ENCODE measurements around the gene GRM8.
"Not testable (repeated sequence)": the region's sequence is repeated elsewhere in the genome, so short reads cannot be mapped to it uniquely, and the experiment has no call there.

Gene GRM8

DNA sequence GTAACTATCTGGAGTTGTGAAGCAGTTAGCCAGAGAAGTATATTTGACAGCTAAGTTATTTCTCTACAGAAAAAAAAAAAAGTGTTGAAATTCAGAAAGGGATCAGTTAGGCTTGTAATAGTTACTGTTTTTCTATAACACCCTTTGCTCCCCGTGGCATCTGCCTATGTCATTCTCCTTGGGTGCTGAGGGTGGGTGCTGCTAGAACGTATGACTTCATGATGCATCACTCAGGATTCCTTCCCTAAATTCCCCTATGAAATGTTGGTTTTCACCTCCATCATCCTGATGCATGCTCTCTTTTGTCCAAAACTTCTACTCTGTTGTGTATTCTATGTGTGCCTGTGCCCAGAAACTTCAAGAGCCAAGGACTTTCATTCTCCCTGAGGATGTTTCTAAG is 536.4 kb downstream of the GRM8 start:
- DNase-seq (ENCODE audit: low read depth): no peak

DNA sequence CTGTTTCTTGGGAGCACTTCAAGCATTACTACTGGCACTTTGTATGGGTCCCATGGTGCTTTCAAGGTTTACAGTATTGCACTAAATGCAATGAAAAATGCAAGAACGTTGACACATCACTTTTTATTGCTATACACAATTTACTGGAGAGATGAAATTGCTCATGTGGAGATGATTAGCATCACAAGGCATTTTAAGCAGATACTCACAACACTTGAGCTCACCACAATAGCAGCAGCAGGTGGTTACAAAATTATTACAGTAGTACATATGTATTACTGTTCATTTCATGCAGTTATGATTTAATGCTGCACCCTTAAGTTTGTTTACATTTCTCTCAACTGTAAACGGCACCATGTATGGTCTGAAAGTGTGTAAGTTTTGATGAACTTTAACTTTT is 537.7 kb downstream of the GRM8 start:
- DNase-seq (ENCODE audit: low read depth): no peak

DNA sequence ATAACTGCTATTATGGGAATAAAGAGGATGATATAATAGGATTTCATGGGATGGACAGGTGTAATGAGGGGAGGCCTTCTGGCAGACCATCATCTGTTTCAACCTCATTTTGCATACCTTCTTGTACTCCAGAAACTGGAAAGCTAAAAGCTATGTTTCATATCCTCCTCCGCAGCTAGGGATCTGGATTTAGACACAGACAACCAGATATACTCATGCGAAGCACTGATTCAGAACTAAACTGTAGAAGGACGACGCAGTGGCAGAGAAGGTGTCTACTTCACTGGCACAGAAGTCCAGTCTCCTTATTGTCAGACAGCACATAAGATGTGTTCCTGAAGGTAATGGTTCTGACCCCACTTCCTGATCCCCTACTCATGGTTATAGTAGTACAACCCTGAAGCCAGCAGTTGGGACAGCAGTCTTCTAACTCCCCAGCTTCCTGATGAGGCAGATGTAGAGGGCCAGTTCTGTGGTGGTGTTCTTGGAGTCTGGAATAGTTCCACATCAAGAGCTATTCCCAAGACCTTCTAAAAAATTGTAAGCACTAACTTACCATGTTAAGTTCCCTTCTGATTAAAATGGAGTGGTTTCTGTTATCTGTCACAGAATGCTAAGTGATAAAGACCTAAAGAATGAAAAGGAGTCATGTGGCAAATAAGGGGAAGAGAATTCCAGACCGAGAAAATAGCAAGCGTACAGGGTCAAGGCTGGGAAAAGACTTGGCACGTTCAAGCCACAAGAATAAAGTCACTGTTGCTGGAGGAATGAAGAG is 550.3 kb downstream of the GRM8 start:
- DNase-seq (ENCODE audit: low read depth): no peak

DNA sequence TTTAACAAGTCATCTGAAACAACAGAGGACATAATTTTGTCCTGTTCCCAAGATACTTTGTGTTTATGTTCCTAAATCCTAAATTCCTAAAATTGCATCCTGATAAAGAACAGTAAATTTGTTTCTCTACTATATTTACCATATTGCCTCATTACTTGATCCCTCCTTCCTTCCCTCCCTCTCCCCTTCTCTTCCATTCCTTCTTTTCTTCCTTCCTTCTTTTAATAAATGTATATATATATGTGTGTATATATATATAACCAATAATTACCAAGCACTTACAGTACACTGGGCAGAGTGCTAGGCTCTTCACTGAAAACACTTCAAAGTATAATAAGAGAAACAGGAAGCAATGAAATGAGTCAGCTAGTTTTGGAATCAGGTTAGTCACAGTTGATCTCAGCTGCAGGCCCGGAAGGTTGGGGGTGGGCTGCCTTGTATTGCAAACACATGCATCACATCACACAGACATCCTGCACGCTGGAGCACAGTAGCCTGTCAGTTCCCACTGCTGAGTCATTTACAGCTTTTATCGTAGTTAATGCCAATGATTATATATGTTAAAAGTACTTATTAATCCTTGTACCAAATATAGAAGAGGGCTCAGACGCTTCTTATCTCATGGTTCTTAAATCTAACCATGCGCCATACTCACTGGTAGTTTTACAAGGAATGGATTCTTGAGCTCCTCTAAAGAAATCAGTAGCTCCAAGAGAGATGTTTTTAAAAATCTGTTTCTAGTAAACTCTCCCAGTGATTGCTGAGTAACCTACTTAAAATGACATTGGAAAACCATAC is 551.7 kb downstream of the GRM8 start:
- DNase-seq (ENCODE audit: low read depth): peak; percentile 39

DNA sequence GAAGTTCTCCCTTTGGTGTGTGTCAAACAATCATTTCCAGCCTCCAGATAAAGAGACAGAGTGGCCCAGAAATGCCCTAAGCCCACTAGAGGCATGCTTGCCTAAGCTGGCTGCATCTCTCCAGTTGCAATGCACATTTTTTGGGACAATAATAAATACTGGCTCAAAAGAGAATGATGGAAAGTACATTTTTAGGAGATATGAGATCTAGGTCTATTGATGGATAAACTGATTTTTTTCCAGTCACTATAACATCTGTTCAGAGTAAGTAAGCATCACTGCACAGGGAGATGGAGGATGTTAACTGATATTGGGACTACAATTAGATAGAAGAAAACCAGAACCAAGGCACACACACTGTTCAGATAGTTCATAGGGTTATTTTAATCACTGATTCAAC is 553.0 kb downstream of the GRM8 start:
- no peak for DNase-seq (ENCODE audit: low read depth)

DNA sequence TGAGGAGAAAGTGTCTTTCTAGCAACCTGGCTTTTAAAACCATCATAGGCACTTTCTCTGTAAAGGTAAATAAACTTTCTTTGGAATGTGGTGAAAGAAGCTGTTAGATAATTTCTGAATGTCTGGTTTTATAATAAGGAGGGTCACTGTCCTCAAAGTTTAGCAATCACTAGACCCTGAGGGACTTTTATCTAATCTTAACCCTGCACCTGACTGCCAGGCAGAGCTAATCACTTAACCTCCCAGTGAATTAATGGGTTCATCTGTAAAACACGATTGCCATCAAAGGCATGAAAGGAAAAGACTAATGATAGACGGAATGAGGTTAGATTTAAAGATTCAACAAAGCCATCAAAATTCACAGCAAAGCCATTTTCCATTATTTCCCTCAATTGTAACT is 553.8 kb downstream of the GRM8 start:
- DNase-seq (ENCODE audit: low read depth): no peak

DNA sequence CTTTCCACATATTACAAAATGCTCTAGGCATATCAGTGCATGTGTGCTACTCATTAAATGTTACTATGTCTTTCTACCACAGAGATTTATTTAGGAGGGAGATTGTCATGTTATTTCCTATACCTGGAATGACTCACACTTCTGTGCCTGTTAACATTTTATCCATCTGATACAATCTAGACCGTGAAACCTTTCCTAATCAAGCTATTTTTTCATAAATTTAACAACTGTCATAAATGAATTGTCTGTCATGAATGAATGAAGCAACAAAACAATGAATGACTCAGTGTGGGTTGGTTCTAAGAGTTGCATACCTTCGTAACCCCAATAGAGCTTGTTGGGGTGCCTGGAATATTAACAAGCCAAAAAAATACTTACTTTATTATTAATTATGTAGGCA is 554.3 kb downstream of the GRM8 start:
- no peak for DNase-seq (ENCODE audit: low read depth)

DNA sequence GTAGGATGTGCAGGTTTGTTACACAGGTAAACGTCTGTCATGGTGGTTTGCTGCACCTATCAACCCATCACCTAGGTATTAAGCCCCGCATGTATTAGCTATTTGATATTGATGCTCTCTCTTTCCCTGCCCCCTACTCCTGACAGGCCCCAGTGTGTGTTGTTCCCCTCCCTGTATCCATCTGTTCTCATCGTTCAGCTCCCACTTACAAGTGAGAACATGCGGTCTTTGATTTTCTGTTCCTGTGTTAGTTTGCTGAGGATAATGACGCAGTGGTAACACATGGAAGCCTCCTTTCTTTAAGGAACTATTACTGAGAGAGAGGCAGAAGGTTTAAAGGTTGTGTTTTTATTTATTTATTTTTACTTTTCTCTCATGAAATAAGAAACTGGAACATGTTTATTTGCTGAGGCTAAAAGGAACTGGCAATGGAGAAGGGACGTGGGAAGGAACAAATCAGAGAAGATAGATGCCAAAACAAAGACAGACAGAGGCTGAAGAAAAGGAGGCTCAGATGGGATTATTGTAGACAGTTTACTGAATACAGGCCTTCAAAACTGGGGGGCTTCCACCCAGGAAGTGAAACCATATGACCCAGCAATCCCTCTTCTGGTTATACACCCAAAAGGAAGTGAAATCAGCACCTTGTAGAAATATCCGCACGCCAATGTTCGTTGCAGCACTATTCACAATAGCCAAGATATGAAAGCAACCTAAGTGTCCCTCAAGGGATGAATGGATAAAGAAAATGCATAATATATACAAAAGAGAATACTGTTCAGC is 556.3 kb downstream of the GRM8 start:
- DNase-seq (ENCODE audit: low read depth): no peak

DNA sequence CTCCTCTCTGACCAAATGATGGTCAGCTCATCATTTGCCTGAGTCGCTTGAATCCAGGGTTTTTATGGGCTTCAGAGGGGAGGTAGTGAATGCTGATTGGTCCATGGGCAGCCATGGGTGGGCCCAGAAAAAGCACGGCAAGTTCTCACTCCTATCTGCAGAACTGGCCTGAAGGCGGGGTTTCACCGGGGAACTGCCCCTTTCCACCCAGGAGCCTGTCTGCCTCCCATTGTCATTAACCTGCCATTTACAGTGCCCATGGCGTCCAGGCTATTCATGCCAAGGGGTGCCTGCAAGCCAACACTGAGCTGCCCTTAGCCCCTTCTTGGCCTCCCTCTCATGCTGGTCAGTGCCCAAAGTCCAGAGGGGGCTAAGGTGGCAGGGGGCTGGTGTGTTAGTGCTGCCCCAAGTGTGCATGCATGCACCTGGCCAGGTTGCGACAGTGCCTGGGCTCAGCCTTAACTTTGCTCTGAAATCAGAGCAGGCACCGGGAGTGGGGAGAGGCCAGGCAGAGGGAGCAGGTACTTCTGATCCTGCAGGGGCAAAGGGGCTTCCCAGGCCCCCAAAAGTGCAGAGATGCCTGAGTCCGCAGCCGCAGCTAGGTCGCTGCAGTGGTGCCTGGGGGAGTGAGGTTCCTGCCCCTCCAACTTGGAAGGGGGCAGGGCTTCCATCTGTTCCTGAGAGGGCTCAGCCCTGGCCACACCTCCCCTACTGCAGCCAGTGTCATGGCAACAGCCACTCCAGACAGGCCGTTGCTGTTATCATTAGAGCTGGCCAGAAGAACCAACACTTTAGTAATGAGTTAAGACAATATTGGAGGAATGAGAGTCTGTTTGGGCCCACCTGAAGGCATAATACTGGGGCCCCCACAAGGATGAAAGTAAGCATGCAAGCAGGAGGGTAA is 561.6 kb downstream of the GRM8 start:
- no peak for DNase-seq (ENCODE audit: low read depth)

DNA sequence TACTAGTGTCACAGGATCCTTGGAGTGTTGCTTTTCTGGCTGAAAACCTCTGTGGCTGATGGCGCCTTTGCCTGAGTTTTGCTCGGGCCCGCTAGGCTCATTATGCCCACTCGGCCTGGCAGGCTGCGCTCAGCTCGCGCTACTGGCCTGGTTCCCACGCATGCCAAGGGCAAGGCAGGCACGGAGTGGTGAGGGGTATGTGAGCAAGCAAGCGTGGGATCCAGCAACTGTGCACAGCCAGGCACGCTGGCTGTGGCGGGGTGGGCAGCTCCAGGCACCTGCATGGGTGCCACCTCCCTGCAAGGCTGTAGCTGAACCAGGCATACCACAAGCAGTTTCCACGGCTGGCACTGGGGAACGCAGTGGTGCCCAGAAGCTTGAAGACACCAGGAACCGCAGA is 562.6 kb downstream of the GRM8 start:
- DNase-seq (ENCODE audit: low read depth): no peak

DNA sequence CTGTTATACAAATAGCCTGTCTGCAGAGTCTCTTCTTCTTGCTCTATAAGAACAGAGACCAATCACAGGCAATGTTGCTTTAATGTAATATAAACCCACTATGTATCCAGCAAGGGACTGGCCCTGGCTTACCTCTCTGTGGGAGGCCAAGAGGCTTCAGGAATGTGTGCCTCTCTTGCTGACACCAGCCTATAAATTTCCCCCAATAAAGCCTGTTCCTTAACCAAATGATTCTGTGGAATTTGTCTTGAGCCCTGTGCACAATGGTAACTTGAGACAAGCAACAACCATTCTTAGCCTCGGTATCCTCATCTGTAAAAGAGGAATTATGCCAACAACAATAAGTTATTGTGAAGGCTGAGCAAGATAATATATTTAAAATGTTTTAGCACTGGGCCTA is 563.7 kb downstream of the GRM8 start:
- no peak for DNase-seq (ENCODE audit: low read depth)

DNA sequence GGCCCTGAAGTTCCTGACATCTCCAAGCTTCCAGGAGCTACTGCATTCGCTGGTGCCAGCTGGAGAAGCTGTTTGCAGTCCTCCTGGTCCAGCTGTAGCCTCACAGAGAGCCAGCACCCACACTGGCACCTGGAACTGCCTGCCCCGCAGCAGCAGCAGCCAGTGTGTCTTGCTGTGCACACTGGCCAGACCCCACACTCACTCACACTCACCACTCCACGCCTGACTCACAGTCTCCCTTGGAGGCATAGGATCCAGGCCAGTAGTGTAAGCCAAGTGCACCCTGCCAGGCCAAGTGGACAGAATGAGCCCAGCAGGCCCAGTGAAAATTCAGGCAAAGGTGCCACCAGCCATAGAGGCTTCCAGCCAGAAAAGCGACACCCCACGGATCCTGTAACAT is 566.3 kb downstream of the GRM8 start:
- no peak for DNase-seq (ENCODE audit: low read depth)

DNA sequence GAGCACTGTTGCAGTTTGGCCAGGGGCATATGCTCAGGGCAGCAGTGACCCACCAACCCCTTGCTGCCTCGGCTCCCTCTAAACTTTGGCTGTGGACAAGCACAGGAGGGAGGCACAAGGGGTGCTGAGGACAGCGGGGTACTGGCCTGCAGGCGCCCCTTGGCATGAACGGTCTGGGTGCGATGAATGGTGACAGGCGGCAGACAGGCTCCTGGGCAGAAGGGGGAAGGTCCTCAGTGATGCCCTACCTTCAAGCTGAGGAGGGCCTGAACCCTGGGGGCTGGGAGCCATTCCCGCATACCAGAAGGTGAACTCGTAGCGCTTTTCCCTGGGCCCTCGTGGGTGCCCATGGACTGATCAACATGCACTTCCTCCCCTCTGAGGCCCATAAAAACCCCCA is 567.1 kb downstream of the GRM8 start:
- no peak for DNase-seq (ENCODE audit: low read depth)

DNA sequence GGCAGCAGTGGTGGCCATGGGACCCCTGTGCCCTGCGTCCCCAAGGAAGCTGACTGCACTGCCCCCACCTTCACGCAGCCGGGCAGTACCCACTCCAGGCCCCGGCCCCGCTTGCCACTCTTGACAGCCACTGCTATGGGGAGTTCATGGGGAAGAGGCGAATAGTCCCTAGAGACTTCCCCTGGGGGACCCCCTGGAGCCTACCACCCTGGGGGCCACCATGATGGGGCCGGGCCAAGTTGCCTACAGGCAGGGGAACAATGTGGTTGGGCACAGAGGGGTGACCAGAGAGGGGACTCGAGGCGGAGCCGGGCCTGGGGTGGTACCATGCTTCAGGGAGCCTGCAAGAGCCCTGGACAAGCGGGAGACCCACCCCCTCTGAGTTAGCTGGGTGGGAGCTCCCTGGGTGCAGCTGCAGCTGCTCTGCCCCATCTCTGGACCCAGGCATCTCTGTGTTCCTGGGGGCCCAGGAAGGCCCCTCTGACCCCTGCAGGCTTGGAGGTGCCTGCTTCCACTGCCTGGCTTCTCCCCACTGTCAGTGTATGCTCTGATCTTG is 567.6 kb downstream of the GRM8 start:
- no peak for DNase-seq (ENCODE audit: low read depth)

DNA sequence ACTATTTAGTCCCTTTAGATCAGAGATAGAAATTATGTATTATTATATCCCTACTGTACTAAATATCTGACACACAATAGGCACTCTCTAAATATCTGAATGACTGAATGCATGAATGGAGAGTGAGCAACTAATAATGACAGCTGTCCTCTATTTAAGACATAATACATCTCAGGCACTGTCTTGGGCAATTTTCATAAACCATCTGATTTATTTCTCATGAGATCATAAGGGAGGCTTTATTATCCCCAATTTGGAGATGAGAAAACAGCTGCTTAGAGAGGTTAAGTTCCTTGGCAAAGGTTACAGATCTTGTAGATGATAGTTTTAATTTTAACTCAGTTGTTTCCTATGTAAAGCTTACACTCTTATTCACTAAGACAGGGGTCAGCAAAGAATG is 570.6 kb downstream of the GRM8 start:
- no peak for DNase-seq (ENCODE audit: low read depth)

DNA sequence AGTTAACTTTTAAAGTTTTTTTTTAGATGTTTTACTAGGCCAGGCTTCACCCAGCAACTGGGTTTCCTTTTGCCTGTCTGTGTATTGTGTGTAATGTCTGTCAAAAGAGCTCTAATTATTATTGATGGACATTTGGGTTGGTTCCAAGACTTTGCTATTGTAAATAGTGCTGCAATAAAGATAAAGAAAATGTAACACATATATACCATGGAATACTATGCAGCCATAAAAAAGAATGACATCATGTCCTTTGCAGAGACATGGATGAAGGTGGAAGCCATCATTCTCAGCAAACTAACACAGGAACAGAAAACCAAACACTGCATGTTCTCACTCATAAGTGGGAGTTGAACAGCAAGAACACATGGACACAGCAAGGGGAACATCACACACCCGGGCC is 584.0 kb downstream of the GRM8 start:
- not testable (repeated sequence) for DNase-seq (ENCODE audit: low read depth)

DNA sequence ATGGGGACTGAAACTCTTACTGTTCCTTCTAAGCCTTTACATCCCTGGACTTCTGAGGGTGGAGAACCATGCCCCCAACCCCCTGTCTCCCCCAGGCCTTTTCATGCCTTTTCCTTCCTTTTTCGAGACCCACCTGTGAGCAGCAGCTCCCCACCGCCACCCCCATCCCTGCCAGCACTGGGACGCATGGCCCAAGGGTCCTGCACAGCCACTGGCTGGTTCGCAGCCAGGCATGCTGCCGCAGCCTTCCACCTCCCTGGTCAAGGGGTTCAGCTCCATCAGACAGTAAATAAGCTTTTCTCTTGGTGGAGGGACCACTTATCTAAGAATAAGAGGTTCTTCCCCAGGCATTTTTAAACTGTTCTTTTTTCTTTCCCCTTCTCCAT is 584.4 kb downstream of the GRM8 start:
- no peak for DNase-seq (ENCODE audit: low read depth)

DNA sequence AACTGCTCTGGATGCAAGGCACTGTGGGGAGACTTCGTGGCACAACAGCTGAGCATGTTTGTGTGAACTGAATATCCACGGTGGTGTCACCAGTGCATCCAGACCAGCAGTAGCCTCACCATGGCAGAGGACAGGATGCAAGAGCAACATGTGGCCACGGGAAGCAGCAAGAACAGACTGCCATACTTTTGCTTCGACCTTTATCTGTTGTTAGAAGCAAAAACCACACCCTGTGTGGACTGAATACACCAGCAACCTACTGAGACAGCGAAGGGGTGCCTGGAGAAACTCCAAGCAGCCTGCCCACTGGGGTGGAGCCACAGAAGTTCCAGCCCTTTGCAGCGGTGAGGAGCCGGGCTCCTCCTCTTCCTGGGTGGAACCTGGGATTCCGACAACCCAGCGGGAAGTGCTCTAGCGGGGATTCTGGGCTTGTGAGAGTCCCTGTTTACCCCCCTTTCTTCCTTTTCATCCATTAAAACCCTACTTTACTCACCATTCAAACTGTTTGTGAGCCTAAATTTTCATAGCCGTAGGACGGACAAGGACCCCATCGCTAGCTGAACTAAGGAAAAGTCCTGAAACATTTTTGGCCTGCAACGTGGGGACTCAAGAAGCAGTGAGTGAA is 584.9 kb downstream of the GRM8 start:
- DNase-seq (ENCODE audit: low read depth): no peak

DNA sequence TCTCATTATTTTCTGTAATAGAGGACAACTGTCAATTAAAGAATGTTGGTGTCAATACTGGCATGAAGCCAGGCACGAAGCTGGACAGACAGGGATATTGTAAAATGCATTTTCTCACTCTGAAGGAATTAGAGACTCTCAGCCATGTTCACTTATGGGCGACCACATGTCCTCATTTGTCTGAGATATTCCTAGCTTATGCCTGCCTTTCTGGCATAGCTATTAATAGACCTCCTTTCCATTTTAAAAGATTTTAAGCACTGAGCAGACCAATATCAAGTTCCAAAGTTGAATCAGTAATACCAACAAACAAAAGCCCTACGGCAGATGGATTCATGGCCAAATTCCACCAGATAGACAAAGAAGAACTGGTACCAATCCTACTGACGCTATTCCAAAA is 589.9 kb downstream of the GRM8 start:
- DNase-seq (ENCODE audit: low read depth): no peak

DNA sequence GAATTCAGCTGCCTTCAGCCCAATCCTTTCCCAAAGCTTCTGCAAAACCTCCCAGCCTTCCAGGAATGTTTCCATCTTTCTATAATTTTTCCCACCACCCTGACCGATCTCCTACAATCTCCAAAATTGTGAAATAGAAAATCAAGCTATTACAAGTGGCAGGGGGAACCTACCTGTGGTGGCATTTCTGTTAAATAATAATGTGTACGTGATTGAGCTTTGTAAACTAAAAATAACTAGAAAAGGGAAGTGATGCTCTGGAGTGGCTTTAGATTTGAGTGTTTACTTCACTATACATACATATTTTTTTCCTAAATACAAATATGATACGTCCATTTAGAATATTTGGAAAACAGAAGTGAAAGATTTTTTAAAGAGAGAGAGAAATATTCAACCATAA is 593.6 kb downstream of the GRM8 start:
- DNase-seq (ENCODE audit: low read depth): no peak

DNA sequence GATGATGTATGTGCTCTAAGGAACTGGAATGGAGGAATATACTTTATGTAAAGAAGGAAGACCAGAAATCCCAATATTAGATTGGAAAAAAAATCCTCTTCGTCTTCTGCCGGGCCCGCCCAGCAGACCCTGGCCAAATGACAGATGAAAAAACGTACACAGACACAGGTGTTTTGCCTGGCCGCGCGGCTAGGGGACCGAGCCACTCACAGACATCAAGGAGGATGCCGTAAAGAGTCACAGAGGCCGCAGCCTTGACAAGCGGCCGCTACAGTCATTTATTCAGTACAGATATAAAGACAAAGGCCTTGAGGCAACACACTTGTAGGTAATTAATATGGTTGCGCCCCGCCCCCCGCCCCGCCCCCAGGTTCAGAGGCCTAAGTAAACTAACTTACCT is 594.1 kb downstream of the GRM8 start:
- DNase-seq (ENCODE audit: low read depth): no peak

All from activated T-cell treated with anti-CD3 and anti-CD28 coated beads for 48 hours (primary cell).